RCC 7860 (cell line): Measurements from ENCODE around the gene RALGDS.

Source experiments
- DNase-seq: peaks from one replicate; pipeline ENCODE4 v3.0.0-alpha.2; 2015; ENCODE audit warnings: low spot score
- FAIRE-seq: peaks from 2 replicates; lab custom pipeline; 2012; peaks lifted over from hg19 to GRCh38; lab: Jason Lieb, UNC

RALGDS gene

GRCh38 chr9:133057553-133057952 is 63.5 kb downstream of the RALGDS start:
- DNase-seq (no peak), FAIRE-seq (no peak)

DNA sequence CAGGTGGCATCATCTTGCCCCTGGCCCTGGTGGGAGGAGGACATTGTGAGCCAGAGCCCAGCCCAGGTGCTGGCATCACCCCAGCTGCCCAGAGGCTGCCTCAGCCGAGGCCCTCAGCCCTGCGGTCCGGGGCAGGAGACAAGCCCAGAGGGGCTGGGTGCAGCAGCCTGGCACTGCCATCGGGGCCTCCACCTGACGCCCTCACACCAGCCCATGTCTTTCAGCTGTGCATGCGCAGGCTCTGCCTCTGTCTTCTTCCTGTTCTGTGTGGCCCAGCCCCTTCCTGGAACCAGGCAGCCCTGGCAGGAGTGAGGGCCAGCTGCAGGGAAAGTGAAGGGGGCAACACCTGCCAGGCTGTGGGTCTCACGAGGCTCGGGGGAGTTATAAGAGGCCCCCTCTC is 64.0 kb downstream of the RALGDS start:
- no peak for FAIRE-seq

GRCh38 chr9:133056533-133056932 is 64.5 kb downstream of the RALGDS start:
- FAIRE-seq (no peak), DNase-seq (no peak)

More for the DNA sequence above, 64.0 kb downstream of the RALGDS start:
- DNase-seq, result no peak

DNA sequence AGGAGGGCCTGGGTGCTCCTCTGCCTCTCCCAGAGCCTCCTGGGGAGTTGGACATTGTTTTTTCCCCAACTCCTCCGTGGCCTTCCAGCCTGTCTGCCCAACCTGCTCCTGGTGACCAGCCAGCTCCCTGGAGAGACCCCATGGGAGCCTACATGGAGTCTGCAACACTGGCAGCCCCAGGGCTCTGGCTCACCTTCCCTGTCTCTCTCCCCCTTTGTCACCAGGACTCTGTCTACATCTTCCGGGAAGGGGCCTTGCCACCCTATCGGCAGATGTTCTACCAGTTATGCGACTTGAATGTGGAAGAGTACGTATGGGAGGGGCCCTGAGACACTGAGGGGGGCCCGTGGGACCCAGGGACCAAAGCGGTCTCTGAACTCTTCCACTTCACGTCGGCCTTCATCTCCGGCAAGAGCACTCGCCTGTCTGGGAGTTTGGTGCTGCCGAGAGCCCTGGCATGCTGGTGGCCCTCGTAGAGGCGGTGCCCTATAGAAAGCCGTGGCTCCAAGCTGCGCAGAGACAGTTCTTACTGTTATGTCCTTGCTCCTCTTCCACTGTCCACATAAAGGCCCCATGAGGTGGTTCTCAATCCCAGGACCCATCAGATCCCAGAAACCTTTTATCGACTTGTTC is 65.1 kb downstream of the RALGDS start:
- DNase-seq, result no peak
- no peak for FAIRE-seq

DNA sequence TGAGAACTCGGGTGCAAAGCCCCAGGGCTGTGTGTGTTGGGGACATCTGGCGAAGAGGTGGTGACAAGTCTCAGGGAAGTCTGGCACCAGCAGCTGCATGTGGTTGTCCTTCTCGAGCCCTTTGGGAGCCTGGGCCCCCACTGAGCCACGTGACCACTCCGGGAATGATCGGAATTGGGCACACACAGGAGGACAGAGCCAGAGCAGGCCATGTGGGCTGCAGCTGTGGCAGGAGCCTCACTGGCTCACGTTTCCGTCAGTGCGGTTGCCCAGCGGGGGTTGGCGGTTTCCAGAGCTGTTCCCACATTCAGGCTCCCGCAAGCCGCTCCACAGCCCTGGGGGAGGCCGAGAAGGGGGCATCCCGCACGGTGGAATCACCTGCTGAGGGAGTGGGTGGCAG is 66.1 kb downstream of the RALGDS start:
- DNase-seq (no peak), FAIRE-seq (no peak)

- DNase-seq (no peak), FAIRE-seq (no peak)
These were observed 66.7 kb downstream of the RALGDS start for GRCh38 chr9:133054194-133054890.

GRCh38 chr9:133051966-133052539 is 69.0 kb downstream of the RALGDS start:
- DNase-seq (no peak), FAIRE-seq (no peak)

DNA sequence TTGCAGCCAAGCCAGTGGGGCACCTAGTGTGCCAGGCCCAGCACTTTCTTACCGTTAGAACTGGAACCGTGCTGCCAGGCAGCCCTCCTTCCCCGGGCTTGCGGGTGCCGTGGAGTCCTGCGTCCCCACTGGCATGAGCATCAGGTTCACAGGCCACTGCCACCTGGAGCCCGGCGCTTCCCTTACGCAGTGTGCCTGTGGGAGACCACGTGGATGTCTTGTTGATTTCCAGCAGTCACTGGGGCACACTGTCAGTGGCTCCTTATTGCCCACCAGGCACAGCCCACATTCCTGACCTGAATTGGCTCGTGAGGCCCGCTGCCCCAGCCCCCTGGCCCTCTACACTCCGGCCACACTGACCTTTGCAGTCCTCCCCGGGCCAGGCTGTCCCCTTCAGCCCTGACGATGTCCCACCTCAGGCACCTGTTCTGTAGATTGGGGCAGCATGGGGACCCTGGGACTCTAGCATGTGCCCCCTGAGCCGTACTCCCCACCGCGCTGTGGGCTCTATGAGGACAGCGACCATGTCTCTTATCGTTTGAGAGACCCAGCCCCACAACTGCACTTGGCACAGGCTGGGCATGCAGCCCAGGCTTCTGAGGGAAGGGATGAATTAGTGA is 69.6 kb downstream of the RALGDS start:
- FAIRE-seq, result no peak

GRCh38 chr9:133050781-133051180 is 70.3 kb downstream of the RALGDS start:
- no peak for FAIRE-seq
- no peak for DNase-seq

More for the DNA sequence above, 69.6 kb downstream of the RALGDS start:
- no peak for DNase-seq

GRCh38 chr9:133050142-133050541 is 70.9 kb downstream of the RALGDS start:
- no peak for DNase-seq
- FAIRE-seq, result no peak

DNA sequence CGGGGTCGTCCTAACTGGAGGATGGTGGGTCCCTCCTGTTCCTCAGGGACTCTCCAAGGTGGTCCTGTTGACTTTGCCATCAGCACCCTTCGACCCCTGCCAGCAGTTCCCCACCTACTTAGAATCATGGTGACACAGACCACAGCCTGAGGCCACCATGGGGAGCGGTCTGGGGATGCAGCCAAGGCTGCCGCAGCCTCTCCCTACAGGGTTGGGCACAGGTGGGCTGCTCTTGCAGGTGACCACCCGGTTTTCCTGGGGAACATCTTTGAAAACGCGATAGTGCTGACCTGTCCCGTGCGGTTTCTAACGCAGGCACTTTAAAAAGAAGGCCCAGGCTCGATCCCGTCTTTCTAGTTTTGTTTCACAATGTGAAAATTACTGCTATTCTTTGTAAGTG is 72.0 kb downstream of the RALGDS start:
- FAIRE-seq (no peak), DNase-seq (no peak)

GRCh38 chr9:133048595-133048994 is 72.4 kb downstream of the RALGDS start:
- FAIRE-seq, result no peak
- DNase-seq, result peak; percentile 6
